Mesendoderm (in vitro differentiated cells): ENCODE measurements around the gene RYR3.

Experiments used
- DNase-seq: peaks from one replicate; pipeline ENCODE4 v3.0.0; 2013
- H2AK5ac ChIP-seq: 2 replicates; pipeline ENCODE4 v1.6.1; 2013; ENCODE audit warnings: low read length, inconsistent platforms
- H2BK120ac ChIP-seq: 2 replicates; pipeline ENCODE4 v1.6.1; 2013; ENCODE audit warnings: low read depth, mild to moderate bottlenecking, low read length, moderate library complexity, mixed read lengths
- H2BK15ac ChIP-seq: replicated peaks from 2 replicates; pipeline ENCODE4 v1.6.1; 2013; ENCODE audit warnings: low read depth, mild to moderate bottlenecking, moderate library complexity
- H2BK5ac ChIP-seq: 2 replicates; pipeline ENCODE4 v1.6.1; 2013; ENCODE audit warnings: low read length, inconsistent platforms
- H3K18ac ChIP-seq: 2 replicates; pipeline ENCODE4 v1.6.1; 2013; ENCODE audit warnings: mild to moderate bottlenecking, low read length, mixed read lengths
- H3K23ac ChIP-seq: one replicate; pipeline ENCODE4 v1.6.1; 2013; ENCODE audit warnings: low read length
- H3K27ac ChIP-seq: 2 replicates; pipeline ENCODE4 v1.5.1; 2013; ENCODE audit warnings: low read depth, mild to moderate bottlenecking, inconsistent platforms, low read length, moderate library complexity
- H3K27me3 ChIP-seq: 2 replicates; pipeline ENCODE4 v1.6.1; 2013; ENCODE audit warnings: low read length, control low read depth, mild to moderate bottlenecking, inconsistent platforms; ENCODE audit not compliant: insufficient read depth, poor library complexity
- H3K36me3 ChIP-seq: 2 replicates; pipeline ENCODE4 v1.6.1; 2013; ENCODE audit warnings: low read length, inconsistent platforms; ENCODE audit not compliant: control insufficient read depth, insufficient read depth
- H3K4ac ChIP-seq: one replicate; pipeline ENCODE4 v1.6.1; 2013; ENCODE audit warnings: low read depth, mild to moderate bottlenecking, low read length, moderate library complexity
- H3K4me1 ChIP-seq: 2 replicates; pipeline ENCODE4 v1.6.1; 2013; ENCODE audit warnings: low read depth, low read length, inconsistent platforms; ENCODE audit not compliant: control insufficient read depth
- H3K4me2 ChIP-seq: 2 replicates; pipeline ENCODE4 v1.6.1; 2013; ENCODE audit warnings: low read length
- H3K4me3 ChIP-seq: 2 replicates; pipeline ENCODE4 v1.5.1; 2013; ENCODE audit warnings: mild to moderate bottlenecking, low read length
- H3K56ac ChIP-seq: one replicate; pipeline ENCODE4 v1.6.1; 2013; ENCODE audit warnings: low read length
- H3K79me1 ChIP-seq: 2 replicates; pipeline ENCODE4 v1.6.1; 2013; ENCODE audit warnings: low read length, inconsistent platforms
- H3K79me2 ChIP-seq: 2 replicates; pipeline ENCODE4 v1.6.1; 2013; ENCODE audit warnings: mild to moderate bottlenecking, low read length; ENCODE audit not compliant: control insufficient read depth, insufficient read depth
- H3K9ac ChIP-seq: 2 replicates; pipeline ENCODE4 v1.6.1; 2013; ENCODE audit warnings: low read length, inconsistent platforms
- H4K5ac ChIP-seq: one replicate; pipeline ENCODE4 v1.6.1; 2013; ENCODE audit warnings: low read length
- H4K8ac ChIP-seq: one replicate; pipeline ENCODE4 v1.6.1; 2013; ENCODE audit warnings: low read depth, mild to moderate bottlenecking, control low read depth, low read length, moderate library complexity
- WGBS: extraction: QIAGEN DNeasy Blood & Tissue Kit; methylation state at CpG from one replicate; pipeline ENCODE4 v1.1.7; 2013; ENCODE audit warnings: low lambda C conversion rate, missing lambda C conversion rate; ENCODE audit not compliant: insufficient coverage; ENCODE audit errors: extremely low coverage; 5-methylcytosine and 5-hydroxymethylcytosine counted together

Gene RYR3

DNA sequence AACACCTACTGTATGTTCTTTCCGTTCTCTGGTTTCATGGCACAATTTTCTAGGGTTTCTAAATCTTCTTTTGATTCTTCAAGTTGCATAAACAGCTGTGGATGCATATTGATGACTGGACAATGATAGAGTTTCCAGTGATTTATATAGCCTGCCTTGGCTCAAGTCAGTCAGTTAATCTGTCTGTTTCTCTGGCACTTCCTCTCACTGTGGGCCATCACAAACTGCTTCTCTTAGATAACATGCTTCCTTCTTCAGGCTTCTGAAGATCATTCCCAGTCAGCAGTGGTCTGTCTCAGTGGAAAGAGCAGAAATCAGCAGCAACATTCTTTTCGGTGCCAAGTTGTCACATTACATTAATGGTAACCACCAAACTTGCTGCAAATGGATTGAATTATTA lies 207.2 kb downstream of the RYR3 start:
- no peak overlapping the region for H3K56ac ChIP-seq
- H3K4me2 ChIP-seq, result no peak overlapping the region
- no CpG with 5 or more reads among the region's 2 CpGs for WGBS
- no peak overlapping the region for H3K4ac ChIP-seq
- H2BK5ac ChIP-seq, result no peak overlapping the region
- no peak for DNase-seq
- H4K5ac ChIP-seq, result no peak overlapping the region
- no peak overlapping the region for H3K9ac ChIP-seq
- no peaks in the 10 kb centered on the region for H3K4me1 ChIP-seq
- H3K79me1 ChIP-seq, result no peaks in the 10 kb centered on the region
- no peaks in the 10 kb centered on the region for H3K27me3 ChIP-seq
- H3K18ac ChIP-seq, result no peak overlapping the region
- no peak overlapping the region for H2BK15ac ChIP-seq
- H2AK5ac ChIP-seq, result no peak overlapping the region
- H3K27ac ChIP-seq, result no peak overlapping the region
- H2BK120ac ChIP-seq, result no peak overlapping the region
- H3K4me3 ChIP-seq, result no peak overlapping the region
- no peaks in the 10 kb centered on the region for H3K79me2 ChIP-seq
- H4K8ac ChIP-seq, result no peak overlapping the region
- no peaks in the 10 kb centered on the region for H3K36me3 ChIP-seq
- H3K23ac ChIP-seq, result no peak overlapping the region

- Histone ChIP-seq H3K79me1 (no peaks in the 10 kb centered on the region), H3K4me1 (no peaks in the 10 kb centered on the region), H3K36me3 (no peaks in the 10 kb centered on the region), H4K8ac (no peak overlapping the region), H4K5ac (no peak overlapping the region), H2BK15ac (no peak overlapping the region), H3K79me2 (no peaks in the 10 kb centered on the region), H2AK5ac (no peak overlapping the region), H3K4ac (no peak overlapping the region), H3K4me3 (no peak overlapping the region), H2BK120ac (no peak overlapping the region), H2BK5ac (no peak overlapping the region), H3K56ac (no peak overlapping the region), H3K9ac (no peak overlapping the region), H3K23ac (no peak overlapping the region), H3K27ac (no peak overlapping the region), H3K18ac (no peak overlapping the region), H3K4me2 (no peak overlapping the region), H3K27me3 (no peaks in the 10 kb centered on the region)
- DNase-seq, result no peak
- WGBS, result no CpG with 5 or more reads among the region's 8 CpGs
Measured at GRCh38 chr15:33518421-33518820, 207.7 kb downstream of the RYR3 start.

DNA sequence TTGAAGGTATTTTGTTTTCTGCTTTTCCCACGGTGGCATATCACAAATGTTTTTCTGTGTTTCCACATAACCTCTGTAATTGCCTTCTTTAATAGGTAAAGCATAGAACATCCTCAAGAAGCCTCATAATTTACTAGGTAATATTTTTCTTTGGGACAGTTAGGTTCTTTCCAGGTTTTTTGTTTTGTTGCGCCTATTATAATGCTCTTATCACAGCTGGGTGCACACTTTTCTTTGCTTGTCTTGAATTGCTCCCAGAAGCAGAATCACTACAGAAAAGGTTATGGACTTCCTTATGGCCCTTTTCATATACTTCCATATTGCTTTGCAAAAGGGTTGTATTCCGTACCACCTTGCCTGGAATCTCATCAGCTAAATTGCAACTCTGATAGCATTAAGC lies 213.5 kb downstream of the RYR3 start:
- Histone ChIP-seq H3K4ac (no peak overlapping the region), H3K79me1 (no peaks in the 10 kb centered on the region), H3K56ac (no peak overlapping the region), H4K8ac (no peak overlapping the region), H3K4me2 (no peak overlapping the region), H2BK5ac (no peak overlapping the region), H3K23ac (no peak overlapping the region), H3K36me3 (no peaks in the 10 kb centered on the region), H2AK5ac (no peak overlapping the region), H3K4me3 (no peak overlapping the region), H3K4me1 (no peaks in the 10 kb centered on the region), H3K27me3 (no peaks in the 10 kb centered on the region), H3K9ac (no peak overlapping the region), H3K79me2 (no peaks in the 10 kb centered on the region), H4K5ac (no peak overlapping the region), H2BK120ac (no peak overlapping the region), H2BK15ac (no peak overlapping the region), H3K18ac (no peak overlapping the region), H3K27ac (no peak overlapping the region)
- WGBS, result no CpG with 5 or more reads among the region's 3 CpGs
- DNase-seq, result no peak

- Histone ChIP-seq H3K4me1 (no peaks in the 10 kb centered on the region), H3K56ac (no peak overlapping the region), H2BK15ac (no peak overlapping the region), H3K23ac (no peak overlapping the region), H3K27ac (no peak overlapping the region), H3K36me3 (no peaks in the 10 kb centered on the region), H3K79me2 (no peaks in the 10 kb centered on the region), H3K18ac (no peak overlapping the region), H3K4ac (no peak overlapping the region), H2AK5ac (no peak overlapping the region), H3K9ac (no peak overlapping the region), H2BK5ac (no peak overlapping the region), H4K8ac (no peak overlapping the region), H3K4me2 (no peak overlapping the region), H3K79me1 (no peaks in the 10 kb centered on the region), H2BK120ac (no peak overlapping the region), H3K27me3 (no peaks in the 10 kb centered on the region), H3K4me3 (no peak overlapping the region), H4K5ac (no peak overlapping the region)
- WGBS, result no CpG with 5 or more reads among the region's 3 CpGs
- DNase-seq, result no peak
Measured at GRCh38 chr15:33526532-33526931, 215.8 kb downstream of the RYR3 start.

DNA sequence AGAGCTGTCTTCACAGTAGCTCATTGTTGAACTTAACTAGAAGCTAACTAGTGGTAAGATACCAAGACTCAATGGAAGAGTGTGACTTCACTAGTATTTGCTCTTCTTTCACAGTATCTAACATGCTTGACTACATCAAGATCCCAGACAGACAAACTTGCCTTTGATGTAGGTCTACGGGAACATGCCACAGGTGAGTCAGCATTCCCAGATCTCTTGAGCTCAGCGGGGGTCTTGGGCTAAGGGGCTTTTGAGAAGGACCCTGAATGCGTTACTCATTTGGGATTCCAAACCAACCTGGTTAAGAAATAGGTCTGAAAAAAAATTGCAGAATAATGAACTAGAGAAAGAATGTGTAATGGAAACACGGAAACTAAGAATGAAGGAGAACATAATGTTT lies 222.4 kb downstream of the RYR3 start:
- no peak overlapping the region for H2BK5ac ChIP-seq
- no peaks in the 10 kb centered on the region for H3K79me1 ChIP-seq
- H3K23ac ChIP-seq, result no peak overlapping the region
- no peak overlapping the region for H3K9ac ChIP-seq
- no peak overlapping the region for H2AK5ac ChIP-seq
- H4K5ac ChIP-seq, result no peak overlapping the region
- peak; percentile 77 for DNase-seq
- no CpG with 5 or more reads among the region's 4 CpGs for WGBS
- H3K18ac ChIP-seq, result no peak overlapping the region
- H3K4me2 ChIP-seq, result no peak overlapping the region
- H2BK120ac ChIP-seq, result no peak overlapping the region
- H3K27ac ChIP-seq, result no peak overlapping the region
- H3K36me3 ChIP-seq, result no peaks in the 10 kb centered on the region
- no peak overlapping the region for H3K4me3 ChIP-seq
- H3K27me3 ChIP-seq, result no peaks in the 10 kb centered on the region
- no peak overlapping the region for H2BK15ac ChIP-seq
- no peaks in the 10 kb centered on the region for H3K4me1 ChIP-seq
- H4K8ac ChIP-seq, result no peak overlapping the region
- no peaks in the 10 kb centered on the region for H3K79me2 ChIP-seq
- no peak overlapping the region for H3K4ac ChIP-seq
- no peak overlapping the region for H3K56ac ChIP-seq

DNA sequence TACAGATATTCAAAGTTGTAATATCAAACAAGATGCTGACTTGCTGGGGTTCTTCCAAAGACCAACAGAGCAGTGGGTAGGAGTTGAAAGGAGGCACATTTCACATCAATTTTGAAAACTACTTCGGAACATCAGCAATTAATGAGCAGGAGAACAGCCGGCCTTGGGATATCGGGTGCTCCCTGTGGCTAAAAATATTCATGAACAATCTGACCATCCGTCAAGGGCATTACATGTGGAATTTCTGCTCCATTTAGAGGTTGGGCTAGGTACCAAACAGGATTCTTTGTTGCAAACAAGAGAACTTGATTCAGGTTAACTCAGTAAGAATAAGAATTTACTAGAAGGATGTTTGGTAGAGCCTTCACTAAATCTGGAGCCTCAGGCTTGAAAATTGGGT lies 223.9 kb downstream of the RYR3 start:
- H2AK5ac ChIP-seq, result no peak overlapping the region
- no peak overlapping the region for H3K56ac ChIP-seq

More for the DNA sequence above, 223.9 kb downstream of the RYR3 start:
- no peak overlapping the region for H3K4me3 ChIP-seq
- H3K27me3 ChIP-seq, result no peaks in the 10 kb centered on the region
- H2BK120ac ChIP-seq, result no peak overlapping the region
- no peaks in the 10 kb centered on the region for H3K4me1 ChIP-seq
- no peak for DNase-seq
- no CpG with 5 or more reads among the region's 4 CpGs for WGBS
- H3K79me1 ChIP-seq, result no peaks in the 10 kb centered on the region
- H3K23ac ChIP-seq, result no peak overlapping the region
- no peaks in the 10 kb centered on the region for H3K79me2 ChIP-seq
- H3K18ac ChIP-seq, result no peak overlapping the region
- no peak overlapping the region for H2BK15ac ChIP-seq
- H2BK5ac ChIP-seq, result no peak overlapping the region
- no peak overlapping the region for H3K4ac ChIP-seq
- no peaks in the 10 kb centered on the region for H3K36me3 ChIP-seq
- no peak overlapping the region for H3K27ac ChIP-seq
- no peak overlapping the region for H4K8ac ChIP-seq
- no peak overlapping the region for H4K5ac ChIP-seq
- H3K4me2 ChIP-seq, result no peak overlapping the region
- H3K9ac ChIP-seq, result no peak overlapping the region
